Measurements from ENCODE around the gene KHDC4.
A peak's percentile ranks its signal among the peaks of the same experiment; 100 is the strongest.

Gene KHDC4

DNA sequence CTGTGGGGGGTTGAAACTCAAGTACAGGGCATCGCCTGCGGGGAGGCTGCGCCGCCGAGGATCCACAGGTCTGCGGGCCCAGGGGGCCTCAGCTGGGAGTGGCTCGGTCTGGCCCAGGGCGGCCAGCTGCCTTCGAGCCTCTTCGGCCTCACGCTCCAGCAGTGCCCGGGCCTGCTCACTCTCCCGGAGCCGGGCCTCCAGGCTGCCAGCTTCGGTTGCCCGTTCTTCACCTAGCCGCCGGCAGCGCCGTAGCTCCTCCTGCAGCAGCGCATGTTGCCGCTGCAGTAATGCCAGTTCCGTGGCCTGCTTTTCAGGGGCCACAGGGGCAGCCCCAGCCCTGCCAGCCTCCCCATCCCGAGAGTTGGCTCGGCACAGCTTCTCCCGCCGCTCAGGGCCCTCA lies 16.6 kb upstream of the KHDC4 start:
- Mint-ChIP-seq H3K27me3 (ENCODE audit: low read depth) (no peaks in the 10 kb centered on the region), H3K4me3 (no peak overlapping the region), H3K36me3 (ENCODE audit: low read depth) (peaks cover 68% of the 10 kb centered on the region), H3K9me3 (no peaks in the 10 kb centered on the region), H3K4me1 (peaks cover 7% of the 10 kb centered on the region), H3K27ac (no peak overlapping the region)
- TF ChIP-seq, protein P1, sequence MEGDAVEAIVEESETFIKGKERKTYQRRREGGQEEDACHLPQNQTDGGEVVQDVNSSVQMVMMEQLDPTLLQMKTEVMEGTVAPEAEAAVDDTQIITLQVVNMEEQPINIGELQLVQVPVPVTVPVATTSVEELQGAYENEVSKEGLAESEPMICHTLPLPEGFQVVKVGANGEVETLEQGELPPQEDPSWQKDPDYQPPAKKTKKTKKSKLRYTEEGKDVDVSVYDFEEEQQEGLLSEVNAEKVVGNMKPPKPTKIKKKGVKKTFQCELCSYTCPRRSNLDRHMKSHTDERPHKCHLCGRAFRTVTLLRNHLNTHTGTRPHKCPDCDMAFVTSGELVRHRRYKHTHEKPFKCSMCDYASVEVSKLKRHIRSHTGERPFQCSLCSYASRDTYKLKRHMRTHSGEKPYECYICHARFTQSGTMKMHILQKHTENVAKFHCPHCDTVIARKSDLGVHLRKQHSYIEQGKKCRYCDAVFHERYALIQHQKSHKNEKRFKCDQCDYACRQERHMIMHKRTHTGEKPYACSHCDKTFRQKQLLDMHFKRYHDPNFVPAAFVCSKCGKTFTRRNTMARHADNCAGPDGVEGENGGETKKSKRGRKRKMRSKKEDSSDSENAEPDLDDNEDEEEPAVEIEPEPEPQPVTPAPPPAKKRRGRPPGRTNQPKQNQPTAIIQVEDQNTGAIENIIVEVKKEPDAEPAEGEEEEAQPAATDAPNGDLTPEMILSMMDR (IDR thresholded peaks at IDR 0.05; ENCODE audit: unreplicated experiment in 3 of 3): no peak

DNA sequence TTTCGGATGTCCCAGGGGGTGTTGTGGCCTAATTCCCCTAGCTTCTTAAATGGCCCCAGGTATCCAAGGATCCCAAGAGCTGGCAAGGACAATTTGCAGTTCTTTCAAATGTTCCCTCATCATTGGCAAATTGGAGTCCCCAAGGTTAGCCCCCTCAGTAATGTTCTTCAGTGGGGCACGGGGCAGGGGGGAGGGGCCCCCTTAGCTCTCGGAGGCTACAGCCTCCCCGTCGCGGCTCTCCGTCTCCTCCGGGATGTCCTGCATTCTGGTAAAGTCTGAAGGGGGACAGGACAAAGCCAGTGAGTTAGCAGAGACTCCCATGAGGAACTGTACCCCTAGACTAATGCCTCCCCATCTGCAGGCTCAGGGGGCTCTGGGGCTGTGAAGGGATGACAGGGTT lies 13.5 kb upstream of the KHDC4 start:
- peaks cover 46% of the 10 kb centered on the region for H3K36me3 Mint-ChIP-seq (ENCODE audit: low read depth)

DNA sequence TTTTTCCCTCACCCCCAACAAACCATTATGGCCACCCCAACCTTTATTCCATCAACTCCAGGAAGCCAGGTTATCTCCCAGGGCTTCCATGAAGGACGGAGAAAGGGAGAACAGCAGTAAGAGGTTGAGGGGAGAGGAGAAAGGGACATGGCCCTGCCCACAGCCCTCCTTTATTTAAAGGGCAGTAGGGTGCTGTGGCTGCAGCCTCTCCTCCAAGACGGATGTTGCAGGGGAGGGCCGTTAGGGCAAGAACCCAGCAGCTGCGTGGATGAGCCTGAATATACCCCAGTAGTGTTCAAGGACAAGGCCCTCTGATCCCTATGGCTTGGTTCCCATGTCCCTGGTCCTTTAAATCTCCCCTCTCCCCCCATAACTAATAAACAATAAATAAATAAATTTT lies 13.1 kb upstream of the KHDC4 start:
- Mint-ChIP-seq H3K27ac (peak overlapping the region in 1 of 3 experiments; percentile 46), H3K27me3 (ENCODE audit: low read depth) (no peaks in the 10 kb centered on the region), H3K36me3 (ENCODE audit: low read depth) (peaks cover 42% of the 10 kb centered on the region), H3K4me1 (peaks cover 19% of the 10 kb centered on the region), H3K9me3 (no peaks in the 10 kb centered on the region), H3K4me3 (no peak overlapping the region)
- TF ChIP-seq, protein P1 (IDR thresholded peaks at IDR 0.05; ENCODE audit: unreplicated experiment in 3 of 3): no peak

More for the DNA sequence above, 13.5 kb upstream of the KHDC4 start:
- Mint-ChIP-seq H3K9me3 (no peaks in the 10 kb centered on the region), H3K4me1 (peaks cover 16% of the 10 kb centered on the region), H3K4me3 (no peak overlapping the region), H3K27ac (no peak overlapping the region), H3K27me3 (ENCODE audit: low read depth) (no peaks in the 10 kb centered on the region)
- TF ChIP-seq, protein P1 (IDR thresholded peaks at IDR 0.05; ENCODE audit: unreplicated experiment in 3 of 3): no peak

DNA sequence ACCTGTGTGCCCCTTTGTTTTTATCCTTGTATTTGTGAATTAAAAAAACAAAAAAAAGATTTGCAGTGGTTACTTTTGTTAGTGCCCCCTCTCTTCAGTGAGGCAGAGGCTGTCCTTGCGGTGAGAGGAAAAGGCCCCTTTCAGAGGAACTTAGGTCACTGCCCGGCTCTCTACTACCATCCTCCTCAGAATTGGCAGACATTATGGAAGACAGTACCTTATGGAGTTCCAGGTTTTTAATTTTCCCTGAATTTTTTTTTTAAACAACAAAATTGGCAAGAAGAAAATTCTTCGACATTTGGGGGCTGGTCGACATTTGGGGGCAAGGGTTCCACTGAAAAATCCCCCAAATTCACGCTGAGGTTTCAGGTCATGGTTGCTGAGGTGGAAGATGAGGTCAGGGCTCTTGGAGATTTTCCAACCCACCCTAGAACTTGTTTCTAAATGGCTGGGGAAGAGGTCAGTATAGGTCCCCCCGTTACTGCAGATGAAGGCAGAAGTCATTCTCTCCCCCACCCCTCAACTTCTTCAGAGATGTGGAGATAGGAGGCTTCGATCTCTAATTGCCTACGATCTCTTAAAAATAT lies 12.5 kb upstream of the KHDC4 start:
- no peaks in the 10 kb centered on the region for H3K9me3 Mint-ChIP-seq
- H3K36me3 Mint-ChIP-seq (ENCODE audit: low read depth): peaks cover 37% of the 10 kb centered on the region
- no peaks in the 10 kb centered on the region for H3K27me3 Mint-ChIP-seq (ENCODE audit: low read depth)
- H3K4me3 Mint-ChIP-seq: no peak overlapping the region
- H3K27ac Mint-ChIP-seq: peak overlapping the region in 2 of 3 experiments; percentile 46 to 91
- peaks cover 22% of the 10 kb centered on the region for H3K4me1 Mint-ChIP-seq
- TF ChIP-seq, protein P1 (IDR thresholded peaks at IDR 0.05; ENCODE audit: unreplicated experiment in 3 of 3): no peak

DNA sequence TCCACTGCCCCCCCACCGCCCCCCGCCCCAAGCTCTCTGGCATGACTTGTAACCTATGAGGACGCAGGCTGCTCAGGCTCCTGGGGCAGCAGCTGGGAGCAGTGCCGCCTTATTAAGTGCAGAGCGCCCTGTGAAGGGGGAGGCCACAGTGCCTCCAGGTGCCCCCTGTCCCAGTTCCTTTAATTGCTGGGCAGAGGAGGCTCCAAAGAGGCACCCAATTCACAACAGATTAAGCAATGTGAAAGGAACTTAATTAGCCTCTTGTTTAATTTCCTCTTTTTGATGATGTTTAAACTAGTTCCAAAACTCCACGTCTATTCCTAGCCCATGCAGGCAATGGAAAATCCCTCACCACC lies 10.2 kb upstream of the KHDC4 start:
- Mint-ChIP-seq H3K27me3 (ENCODE audit: low read depth) (no peaks in the 10 kb centered on the region), H3K36me3 (ENCODE audit: low read depth) (peaks cover 23% of the 10 kb centered on the region), H3K4me1 (peaks cover 38% of the 10 kb centered on the region), H3K9me3 (no peaks in the 10 kb centered on the region), H3K4me3 (peak overlapping the region in 1 of 3 experiments; percentile 6), H3K27ac (peak overlapping the region; percentile 89 to 91 (median 89))
- TF ChIP-seq, protein P1 (IDR thresholded peaks at IDR 0.05; ENCODE audit: unreplicated experiment in 3 of 3): no peak

DNA sequence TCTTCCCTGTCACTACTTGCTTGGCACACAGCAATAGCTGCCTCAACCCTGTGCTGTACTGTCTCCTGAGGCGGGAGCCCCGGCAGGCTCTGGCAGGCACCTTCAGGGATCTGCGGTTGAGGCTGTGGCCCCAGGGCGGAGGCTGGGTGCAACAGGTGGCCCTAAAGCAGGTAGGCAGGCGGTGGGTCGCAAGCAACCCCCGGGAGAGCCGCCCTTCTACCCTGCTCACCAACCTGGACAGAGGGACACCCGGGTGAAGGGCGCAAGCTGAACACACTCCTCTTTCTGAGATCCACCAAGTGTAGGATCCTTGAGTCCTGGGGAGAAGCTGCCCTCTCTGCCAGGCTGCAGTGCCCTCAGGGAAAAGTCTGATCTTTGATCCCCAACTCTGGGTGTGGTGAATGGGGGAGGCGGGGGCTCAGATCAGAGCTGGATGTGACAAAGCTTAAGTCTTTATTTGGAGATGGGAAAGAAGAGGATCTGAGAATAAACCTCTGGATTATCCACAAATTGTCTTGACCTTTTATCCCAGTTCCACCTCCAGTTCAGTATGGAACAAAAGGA lies 8.4 kb upstream of the KHDC4 start:
- Mint-ChIP-seq H3K4me1 (peaks cover 45% of the 10 kb centered on the region), H3K36me3 (ENCODE audit: low read depth) (peaks cover 15% of the 10 kb centered on the region), H3K4me3 (no peak overlapping the region), H3K9me3 (no peaks in the 10 kb centered on the region), H3K27ac (peak overlapping the region; percentile 48 to 85 (median 64)), H3K27me3 (ENCODE audit: low read depth) (no peaks in the 10 kb centered on the region)
- TF ChIP-seq, protein P1 (IDR thresholded peaks at IDR 0.05; ENCODE audit: unreplicated experiment in 3 of 3): no peak

Data from nephron (organoid).